Measurements from ENCODE around the gene SH2D4B. TPM values are rescaled to one million over a fixed set of nuclear protein-coding genes. Genes with fewer than 3 reads are reported as not detected.

The SH2D4B gene
- total and polyA plus RNA-seq, 8 donors = 0.03 to 0.18 TPM; not detected in 6

- intact Hi-C loops (cut with DNase I; ENCODE audit: low total_unique reads) = no loop called here
- no peaks in the 10 kb centered on the region for H3K36me3 ChIP-seq
- no peak overlapping the region for H3K4me3 ChIP-seq
- 64 to 72% (median 69%) methylated on average over 3 of the region's 3 CpGs for WGBS, 5 donors
- no peaks in the 10 kb centered on the region for H3K4me1 ChIP-seq
- TF ChIP-seq POLR2AphosphoS5 (IDR thresholded peaks at IDR 0.05) (no peak), EP300 (IDR thresholded peaks at IDR 0.05) (no peak), CTCF (IDR thresholded peaks at IDR 0.05) (no peak), POLR2A (IDR thresholded peaks at IDR 0.05) (no peak)
- DNase-seq = peak in 1 of 2 donors; percentile 70
- no peaks in the 10 kb centered on the region for H3K27me3 ChIP-seq
- no peak overlapping the region for H3K27ac ChIP-seq
- peaks cover 0 to 3% (median 0%) of the 10 kb centered on the region in 4 donors for H3K9me3 ChIP-seq
Measured at GRCh38 chr10:80582286-80582960, 44.7 kb downstream of the SH2D4B start.

- H3K4me3 ChIP-seq = no peak overlapping the region
- no peaks in the 10 kb centered on the region for H3K36me3 ChIP-seq
- intact Hi-C loops (cut with DNase I; ENCODE audit: low total_unique reads) = no loop called here
- TF ChIP-seq CTCF (IDR thresholded peaks at IDR 0.05) (no peak), POLR2A (IDR thresholded peaks at IDR 0.05) (no peak), POLR2AphosphoS5 (IDR thresholded peaks at IDR 0.05) (no peak), EP300 (IDR thresholded peaks at IDR 0.05) (no peak)
- no peak for DNase-seq
- H3K27me3 ChIP-seq = no peaks in the 10 kb centered on the region
- no peak overlapping the region for H3K27ac ChIP-seq
- WGBS, 5 donors = 42 to 74% (median 67%) methylated on average over 1 of the region's 1 CpG
- H3K9me3 ChIP-seq = no peaks in the 10 kb centered on the region
- H3K4me1 ChIP-seq = no peaks in the 10 kb centered on the region
Measured at GRCh38 chr10:80583685-80584084, 46.0 kb downstream of the SH2D4B start.

GRCh38 chr10:80585812-80586211, 48.1 kb downstream of the SH2D4B start:
- no peaks in the 10 kb centered on the region for H3K9me3 ChIP-seq
- H3K36me3 ChIP-seq = no peaks in the 10 kb centered on the region
- no peaks in the 10 kb centered on the region for H3K4me1 ChIP-seq
- no peak for TF ChIP-seq POLR2AphosphoS5 (IDR thresholded peaks at IDR 0.05)
- TF ChIP-seq POLR2A (IDR thresholded peaks at IDR 0.05) = no peak
- TF ChIP-seq EP300 (IDR thresholded peaks at IDR 0.05) = no peak
- no peak overlapping the region for H3K4me3 ChIP-seq
- no peak overlapping the region for H3K27ac ChIP-seq
- no peak for DNase-seq
- no peaks in the 10 kb centered on the region for H3K27me3 ChIP-seq
- intact Hi-C loops (cut with DNase I; ENCODE audit: low total_unique reads) = no loop called here
- WGBS, 5 donors = 89 to 96% (median 96%) methylated on average over 12 to 23 of the region's 23 CpGs

- Histone ChIP-seq H3K4me3 (no peak overlapping the region), H3K27me3 (no peaks in the 10 kb centered on the region), H3K27ac (no peak overlapping the region), H3K36me3 (no peaks in the 10 kb centered on the region), H3K9me3 (no peaks in the 10 kb centered on the region), H3K4me1 (no peaks in the 10 kb centered on the region)
- TF ChIP-seq CTCF (IDR thresholded peaks at IDR 0.05) = no peak
- WGBS, 5 donors = 76 to 90% (median 80%) methylated on average over 10 of the region's 10 CpGs
- intact Hi-C loops (cut with DNase I; ENCODE audit: low total_unique reads) = no loop called here
- DNase-seq = no peak
Measured at GRCh38 chr10:80588546-80588945, 50.8 kb downstream of the SH2D4B start.

GRCh38 chr10:80589726-80590373, 52.1 kb downstream of the SH2D4B start:
- intact Hi-C loops (cut with DNase I; ENCODE audit: low total_unique reads) = no loop called here
- H3K9me3 ChIP-seq = no peaks in the 10 kb centered on the region
- DNase-seq = no peak
- no peaks in the 10 kb centered on the region for H3K27me3 ChIP-seq
- H3K4me1 ChIP-seq = no peaks in the 10 kb centered on the region
- H3K36me3 ChIP-seq = no peaks in the 10 kb centered on the region
- no peak overlapping the region for H3K27ac ChIP-seq
- 58 to 71% (median 63%) methylated on average over 5 of the region's 5 CpGs for WGBS, 5 donors
- no peak overlapping the region for H3K4me3 ChIP-seq
- TF ChIP-seq CTCF (IDR thresholded peaks at IDR 0.05) (no peak), POLR2AphosphoS5 (IDR thresholded peaks at IDR 0.05) (no peak)
